HepG2 (cell line): ENCODE measurements around the gene ENPP4. TPM values are rescaled to one million over a fixed set of nuclear protein-coding genes. Genes with fewer than 3 reads are reported as not detected.
"Not testable (repeated sequence)": the region's sequence is repeated elsewhere in the genome, so short reads cannot be mapped to it uniquely, and the experiment has no call there.

Experiments
- ATAC-seq: fragments of 200-7000 bp; cut with Tn5 transposase; 3 replicates; pipeline ENCODE4 v1.9.1; 2020; ENCODE audit warnings: mild to moderate bottlenecking, moderate library complexity
- BruUV-seq: library from RNA; stranded (reverse); fragments of 400-500 nt; replicated peaks from 2 replicates; lab custom pipeline; 2021; lab: Mats Ljungman, UMichigan
- CTCF ChIA-PET: fragments of 300-600 bp; formaldehyde crosslinking; extraction: SDS; loops from one replicate; lab custom pipeline; 2021; ENCODE audit warnings: low total read pairs, inconsistent platforms, low intra/inter-chr PET ratio; lab: Yijun Ruan, JAX
- POLR2A ChIA-PET: fragments of 350-600 bp; sonication (Branson Sonifier 250); formaldehyde crosslinking; loops from one replicate; lab custom pipeline; 2020; ENCODE audit warnings: antibody characterized with exemption, inconsistent platforms; lab: Yijun Ruan, JAX
- DNase-seq: peaks from one replicate; pipeline ENCODE4 v3.0.0-alpha.2; 2015; ENCODE audit warnings: low spot score
- FAIRE-seq: peaks from 3 replicates; lab custom pipeline; 2011; peaks lifted over from hg19 to GRCh38; lab: Jason Lieb, UNC
- H2AFZ ChIP-seq: one replicate; pipeline ENCODE4 v1.6.1; 2011; ENCODE audit warnings: low read length, inconsistent platforms
- H3K27ac ChIP-seq: fragments of 300-600 bp; 3 replicates; pipeline ENCODE4 v1.8.0; 2011; ENCODE audit warnings: mixed run types, mild to moderate bottlenecking, mixed read lengths, low read length, inconsistent platforms; ENCODE audit not compliant: insufficient read depth; ENCODE audit errors: extremely low read length
- H3K27me3 ChIP-seq, 2 experiments: fragments of 200-600 bp in 1 of 2; 2 replicates in 1 of 2; 3 replicates in 1 of 2; pipeline versions ENCODE4 v1.6.0 to v1.8.0; 2011; ENCODE audit warnings: low read length in 2 of 2, mild to moderate bottlenecking in 2 of 2, moderate library complexity in 2 of 2, inconsistent platforms in 1 of 2; ENCODE audit not compliant: insufficient read depth in 2 of 2, control insufficient read depth in 1 of 2
- H3K36me3 ChIP-seq, 2 experiments: fragments of 200-600 bp in 1 of 2; replicated peaks in 1 of 2; 2 replicates in 1 of 2; 3 replicates in 1 of 2; pipeline versions ENCODE4 v1.5.1 to v1.8.0; 2011; ENCODE audit warnings: low read length in 2 of 2, inconsistent platforms in 1 of 2; ENCODE audit not compliant: insufficient read depth in 2 of 2, control insufficient read depth in 1 of 2
- H3K4me1 ChIP-seq: 2 replicates; pipeline ENCODE4 v1.5.1; 2012; ENCODE audit warnings: low read length, inconsistent platforms; ENCODE audit not compliant: insufficient read depth
- H3K4me2 ChIP-seq: 2 replicates; pipeline ENCODE4 v1.6.0; 2011; ENCODE audit warnings: low read depth, low read length, inconsistent platforms
- H3K4me3 ChIP-seq, 3 experiments: fragments of 200-600 bp in 1 of 3; sonication (generic), shearing (Covaris generic) in 1 of 3; replicated peaks in 1 of 3; 2 replicates each; pipeline ENCODE4 v1.5.1; 2011 to 2016; ENCODE audit warnings: low read length in 3 of 3, inconsistent platforms in 2 of 3, low read depth in 2 of 3, mild to moderate bottlenecking in 2 of 3, control low read depth in 1 of 3, mixed read lengths in 1 of 3; ENCODE audit not compliant: insufficient read depth in 1 of 3
- H3K79me2 ChIP-seq: one replicate; pipeline ENCODE4 v1.6.1; 2011; ENCODE audit warnings: low read length, inconsistent platforms; ENCODE audit not compliant: insufficient read depth
- H3K9ac ChIP-seq: 2 replicates; pipeline ENCODE4 v1.6.0; 2011; ENCODE audit warnings: mild to moderate bottlenecking, low read depth, low read length, inconsistent platforms; ENCODE audit not compliant: insufficient read depth
- H3K9me3 ChIP-seq: 2 replicates; pipeline ENCODE4 v1.5.1; 2012; ENCODE audit warnings: mild to moderate bottlenecking, low read length
- H4K20me1 ChIP-seq: 2 replicates; pipeline ENCODE4 v1.6.0; 2011; ENCODE audit warnings: inconsistent platforms, mild to moderate bottlenecking, low read length, moderate library complexity; ENCODE audit not compliant: insufficient read depth
- ELF3 ChIP-seq: IDR thresholded peaks from 2 replicates; pipeline ENCODE4 v1.6.1; 2016; ENCODE audit warnings: missing genetic modification reagents, missing compliant biosample characterization
- KMT2B ChIP-seq: IDR thresholded peaks from 2 replicates; pipeline ENCODE4 v1.6.1; 2016; ENCODE audit warnings: missing genetic modification reagents, missing compliant biosample characterization
- ZFP36L2 ChIP-seq: sonication (generic); formaldehyde crosslinking; IDR thresholded peaks from 2 replicates; pipeline ENCODE4 v1.4.0; 2020; ENCODE audit warnings: missing genetic modification reagents
- ZNF264 ChIP-seq: sonication (generic); formaldehyde crosslinking; IDR thresholded peaks from 2 replicates; pipeline ENCODE4 v1.4.0; 2020; ENCODE audit warnings: missing genetic modification reagents
- ZNF367 ChIP-seq: sonication (generic); formaldehyde crosslinking; IDR thresholded peaks from 2 replicates; pipeline ENCODE4 v1.4.0; 2020; ENCODE audit warnings: missing genetic modification reagents, borderline replicate concordance
- ZNF552 ChIP-seq: sonication (generic); formaldehyde crosslinking; IDR thresholded peaks from 2 replicates; pipeline ENCODE4 v1.9.0; 2022; ENCODE audit warnings: missing genetic modification reagents, mild to moderate bottlenecking, borderline replicate concordance
- WGBS: methylation state at CpG from one replicate; pipeline ENCODE4 v1.1.6; 2017; ENCODE audit warnings: low lambda C conversion rate; 5-methylcytosine and 5-hydroxymethylcytosine counted together
- in situ Hi-C: cut with HindIII; loops from 2 replicates; pipeline ENCODE4 v1.10.0; 2017; ENCODE audit warnings: low pct_unique_long_range_greater_than_20kb; ENCODE audit not compliant: extremely low pct_ligation_motif_present
- intact Hi-C: fragments of 100-400 bp; cut with micrococcal nuclease; formaldehyde crosslinking; loops from one replicate; pipeline ENCODE4 v1.10.0; 2022; ENCODE audit not compliant: unreplicated experiment
- polyA plus RNA-seq, 8 experiments: library from polyadenylated mRNA; depleted of rRNA in 3 of 8; stranded (reverse) in 7 of 8; unstranded in 1 of 8; fragments of >200 nt; fragmentation: Illumina TruSeq in 4 of 8; extraction: Trizol in 4 of 8; gene quantifications; 2 replicates each; pipeline versions ENCODE4 v1.2.1 to v1.2.3, GENCODE V29; 2011 to 2016; ENCODE audit warnings: low read depth in 4 of 8, missing spikeins in 1 of 8, mixed read lengths in 1 of 8; ENCODE audit not compliant: insufficient read depth in 1 of 8
- total RNA-seq, 5 experiments: library from RNA; depleted of rRNA; stranded (reverse); fragments of >200 nt; fragmentation: Illumina TruSeq; extraction: Trizol; gene quantifications; 2 replicates each; pipeline ENCODE4 v1.2.3, GENCODE V29; 2016; ENCODE audit warnings: low read depth in 1 of 5

The ENPP4 gene
- total and polyA plus RNA-seq, 2 of the 13 experiments (the other 11 are each of a cell fraction or from before 2014, with no cell fraction given) = 0.04 to 0.38 TPM

DNA sequence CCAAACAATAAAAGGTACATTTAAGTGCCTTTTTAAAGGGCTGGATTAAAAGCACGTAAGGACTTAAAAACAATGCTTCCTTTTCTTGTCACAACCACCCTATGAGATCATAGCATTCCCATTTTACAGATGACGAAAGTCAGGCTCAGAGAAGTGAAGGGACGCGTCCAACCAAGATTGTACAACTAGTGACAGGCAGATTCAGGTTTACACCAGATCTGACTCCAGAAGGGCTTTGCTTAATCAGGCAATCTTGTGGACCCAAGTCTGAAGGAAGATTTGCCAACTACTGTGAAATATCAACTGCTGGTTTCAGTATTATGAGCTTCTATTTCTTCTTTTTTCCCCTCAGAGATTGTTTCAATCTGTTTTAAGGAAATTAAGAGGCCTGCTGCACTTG lies 877 bp downstream of the ENPP4 start:
- BruUV-seq = no TSS peak
- Histone ChIP-seq H4K20me1 (no peaks in the 10 kb centered on the region), H3K9me3 (no peaks in the 10 kb centered on the region), H3K27ac (no peak overlapping the region), H3K27me3 (peaks cover 1 to 4% of the 10 kb centered on the region in 2 experiments; a peak in 3 of 5 replicates), H3K4me3 (no peak overlapping the region), H3K79me2 (no peaks in the 10 kb centered on the region), H3K4me1 (no peaks in the 10 kb centered on the region), H2AFZ (no peak overlapping the region), H3K36me3 (no peaks in the 10 kb centered on the region), H3K9ac (no peak overlapping the region), H3K4me2 (no peak overlapping the region)
- intact Hi-C loops (no loop called here), in situ Hi-C loops (no loop called here)
- ChIA-PET CTCF (no interaction called here), POLR2A (no interaction called here)
- no peak for TF ChIP-seq ZNF264 (CRISPR knock-in tag)
- TF ChIP-seq ZNF552 (CRISPR knock-in tag) = no peak
- TF ChIP-seq ZNF367 (CRISPR knock-in tag) = no peak
- TF ChIP-seq KMT2B (CRISPR knock-in tag) = no peak
- TF ChIP-seq ZFP36L2 (CRISPR knock-in tag) = no peak
- TF ChIP-seq ELF3 (CRISPR knock-in tag) = no peak
- no peak for FAIRE-seq
- DNase-seq = no peak
- 85% methylated on average over 4 of the region's 4 CpGs for WGBS
- ATAC-seq = no peak

DNA sequence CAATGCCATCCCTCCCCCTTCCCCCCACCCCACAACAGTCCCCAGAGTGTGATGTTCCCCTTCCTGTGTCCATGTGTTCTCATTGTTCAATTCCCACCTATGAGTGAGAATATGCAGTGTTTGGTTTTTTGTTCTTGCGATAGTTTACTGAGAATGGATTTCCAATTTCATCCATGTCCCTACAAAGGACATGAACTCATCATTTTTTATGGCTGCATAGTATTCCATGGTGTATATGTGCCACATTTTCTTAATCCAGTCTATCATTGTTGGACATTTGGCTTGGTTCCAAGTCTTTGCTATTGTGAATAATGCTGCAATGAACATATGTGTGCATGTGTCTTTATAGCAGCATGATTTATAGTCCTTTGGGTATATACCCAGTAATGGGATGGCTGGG lies 1.5 kb downstream of the ENPP4 start:
- DNase-seq, H3K27ac ChIP-seq, H3K4me1 ChIP-seq, FAIRE-seq, H3K27me3 ChIP-seq, H3K36me3 ChIP-seq, BruUV-seq, intact Hi-C loops, H2AFZ ChIP-seq, in situ Hi-C loops, H3K4me2 ChIP-seq, H3K9me3 ChIP-seq, H3K9ac ChIP-seq, POLR2A ChIA-PET, H4K20me1 ChIP-seq, H3K79me2 ChIP-seq, ATAC-seq, H3K4me3 ChIP-seq, CTCF ChIA-PET: not testable (repeated sequence)
- WGBS = 0% methylated on average over 1 of the region's 1 CpG
